H1 (cell line): Measurements from ENCODE around the gene RBM4. TPM values are rescaled to one million over a fixed set of nuclear protein-coding genes. Genes with fewer than 3 reads are reported as not detected.
"Not testable (repeated sequence)": the region's sequence is repeated elsewhere in the genome, so short reads cannot be mapped to it uniquely, and the experiment has no call there.

ENCODE experiments used
- CTCF ChIA-PET: fragments of 300-600 bp; sonication (Branson Sonifier 250); formaldehyde crosslinking; loops from one replicate; lab custom pipeline; 2021; ENCODE audit not compliant: partially characterized antibody; lab: Charles Lee
- POLR2A ChIA-PET: fragments of 300-600 bp; sonication (Branson Sonifier 250); formaldehyde crosslinking; loops from one replicate; lab custom pipeline; 2021; ENCODE audit warnings: inconsistent platforms; ENCODE audit not compliant: partially characterized antibody; lab: Charles Lee
- DNase-seq, 2 experiments: peaks; one replicate each; pipeline versions ENCODE4 v3.0.0 to v3.0.0-alpha.2; 2010 to 2022; ENCODE audit warnings: low spot score in 2 of 2, low read depth in 1 of 2, mixed read lengths in 1 of 2
- FAIRE-seq: peaks from 2 replicates; lab custom pipeline; 2011; peaks lifted over from hg19 to GRCh38; lab: Jason Lieb, UNC
- H2AFZ ChIP-seq: 2 replicates; pipeline ENCODE4 v1.8.1; 2012; ENCODE audit warnings: low read length, inconsistent platforms
- H2AK5ac ChIP-seq: 2 replicates; pipeline ENCODE4 v1.6.1; 2013; ENCODE audit warnings: low read depth, low read length
- H2BK120ac ChIP-seq: replicated peaks from 2 replicates; pipeline ENCODE3; 2013; ENCODE audit warnings: low read depth, low read length, inconsistent platforms
- H2BK12ac ChIP-seq: 2 replicates; pipeline ENCODE4 v1.6.1; 2013; ENCODE audit warnings: low read depth, low read length
- H2BK15ac ChIP-seq: 2 replicates; pipeline ENCODE4 v1.6.1; 2013; ENCODE audit warnings: low read length
- H2BK20ac ChIP-seq: 2 replicates; pipeline ENCODE4 v1.6.1; 2013; ENCODE audit warnings: low read length
- H2BK5ac ChIP-seq: 2 replicates; pipeline ENCODE4 v1.6.1; 2013; ENCODE audit warnings: low read depth, low read length
- H3K14ac ChIP-seq: 2 replicates; pipeline ENCODE4 v1.6.1; 2013; ENCODE audit warnings: inconsistent platforms; ENCODE audit not compliant: insufficient read length
- H3K18ac ChIP-seq: 2 replicates; pipeline ENCODE4 v1.6.1; 2013; ENCODE audit warnings: low read length; ENCODE audit errors: extremely low read depth
- H3K23ac ChIP-seq: 2 replicates; pipeline ENCODE4 v1.6.1; 2013; ENCODE audit warnings: inconsistent platforms; ENCODE audit not compliant: insufficient read length
- H3K23me2 ChIP-seq: 2 replicates; pipeline ENCODE4 v1.6.1; 2013; ENCODE audit warnings: low read depth, low read length
- H3K27ac ChIP-seq: 2 replicates; pipeline ENCODE4 v1.6.1; 2011; ENCODE audit warnings: low read depth, low read length, inconsistent platforms
- H3K27me3 ChIP-seq, 4 experiments: replicated peaks in 1 of 4; 1 replicate in 1 of 4; 2 replicates in 3 of 4; pipeline versions ENCODE4 v1.6.1 to v1.8.1; 2011 to 2013; ENCODE audit warnings: low read length in 3 of 4, mild to moderate bottlenecking in 3 of 4, inconsistent platforms in 2 of 4, mixed read lengths in 2 of 4, moderate library complexity in 1 of 4; ENCODE audit not compliant: control insufficient read depth in 3 of 4, insufficient read depth in 3 of 4; ENCODE audit errors: extremely low read depth in 1 of 4
- H3K36me3 ChIP-seq, 4 experiments: 2 replicates each; pipeline versions ENCODE4 v1.6.1 to v1.8.1; 2011 to 2013; ENCODE audit warnings: mild to moderate bottlenecking in 4 of 4, low read length in 3 of 4, moderate library complexity in 2 of 4, control low read depth in 1 of 4, inconsistent platforms in 1 of 4; ENCODE audit not compliant: insufficient read depth in 4 of 4, control insufficient read depth in 2 of 4
- H3K4ac ChIP-seq: replicated peaks from 2 replicates; pipeline ENCODE3; 2013; ENCODE audit warnings: low read length, low read depth, mixed read lengths, inconsistent platforms; ENCODE audit not compliant: insufficient read length
- H3K4me1 ChIP-seq, 4 experiments: replicated peaks in 1 of 4; 1 replicate in 1 of 4; 2 replicates in 3 of 4; pipeline versions ENCODE4 v1.6.1 to v1.8.1; 2011 to 2013; ENCODE audit warnings: low read length in 3 of 4, inconsistent platforms in 2 of 4, mixed read lengths in 1 of 4; ENCODE audit not compliant: insufficient read depth in 4 of 4, control insufficient read depth in 3 of 4
- H3K4me2 ChIP-seq, 2 experiments: 2 replicates each; pipeline versions ENCODE4 v1.6.1 to v1.8.1; 2011 to 2013; ENCODE audit warnings: low read depth in 2 of 2, low read length in 2 of 2, control low read depth in 1 of 2, inconsistent platforms in 1 of 2, mild to moderate bottlenecking in 1 of 2; ENCODE audit not compliant: insufficient read depth in 1 of 2
- H3K4me3 ChIP-seq, 4 experiments: fragments of 200-600, 300-600 bp in 1 of 4; sonication (generic), shearing (Covaris generic), sonication (Bioruptor Twin) in 1 of 4; 2 replicates each; pipeline versions ENCODE4 v1.5.1 to v1.8.1; 2011 to 2016; ENCODE audit warnings: low read length in 4 of 4, low read depth in 3 of 4, control low read depth in 2 of 4, inconsistent platforms in 2 of 4, mild to moderate bottlenecking in 2 of 4, mixed read lengths in 1 of 4, moderate library complexity in 1 of 4; ENCODE audit not compliant: insufficient read depth in 2 of 4; ENCODE audit errors: extremely low read depth in 1 of 4
- H3K56ac ChIP-seq: replicated peaks from 2 replicates; pipeline ENCODE3; 2013; ENCODE audit warnings: low read depth, mild to moderate bottlenecking, mixed read lengths, low read length, inconsistent platforms; ENCODE audit not compliant: insufficient read length
- H3K79me1 ChIP-seq: 2 replicates; pipeline ENCODE4 v1.6.1; 2013; ENCODE audit warnings: low read depth, low read length, control low read depth
- H3K79me2 ChIP-seq, 2 experiments: 2 replicates each; pipeline versions ENCODE4 v1.6.1 to v1.8.1; 2012 to 2013; ENCODE audit warnings: low read length in 2 of 2, mild to moderate bottlenecking in 2 of 2, inconsistent platforms in 1 of 2; ENCODE audit not compliant: insufficient read depth in 2 of 2, control insufficient read depth in 1 of 2
- H3K9ac ChIP-seq, 4 experiments: replicated peaks in 1 of 4; 1 replicate in 1 of 4; 2 replicates in 3 of 4; pipeline versions ENCODE4 v1.6.1 to v1.8.1; 2011 to 2013; ENCODE audit warnings: low read depth in 3 of 4, low read length in 3 of 4, control low read depth in 2 of 4, mild to moderate bottlenecking in 2 of 4, moderate library complexity in 2 of 4, inconsistent platforms in 1 of 4; ENCODE audit errors: extremely low read depth in 1 of 4
- H3K9me3 ChIP-seq, 2 experiments: 2 replicates each; pipeline versions ENCODE4 v1.6.1 to v1.8.1; 2012 to 2013; ENCODE audit warnings: mild to moderate bottlenecking in 2 of 2, moderate library complexity in 2 of 2, control low read depth in 1 of 2, inconsistent platforms in 1 of 2, low read depth in 1 of 2, low read length in 1 of 2, mixed read lengths in 1 of 2; ENCODE audit not compliant: insufficient read depth in 2 of 2
- H4K20me1 ChIP-seq, 2 experiments: replicated peaks in 1 of 2; 2 replicates each; pipeline versions ENCODE3 to v1.8.1; 2011 to 2013; ENCODE audit warnings: inconsistent platforms in 2 of 2, low read length in 2 of 2, mild to moderate bottlenecking in 1 of 2; ENCODE audit not compliant: insufficient read depth in 2 of 2, control insufficient read depth in 1 of 2
- H4K5ac ChIP-seq: 2 replicates; pipeline ENCODE4 v1.6.1; 2013; ENCODE audit warnings: low read length, low read depth, mixed read lengths, inconsistent platforms; ENCODE audit not compliant: insufficient read length
- H4K8ac ChIP-seq: 2 replicates; pipeline ENCODE4 v1.8.0; 2013; ENCODE audit warnings: mild to moderate bottlenecking, moderate library complexity, low read length, inconsistent platforms; ENCODE audit not compliant: insufficient read depth; ENCODE audit errors: extremely low read depth
- H4K91ac ChIP-seq: replicated peaks from 2 replicates; pipeline ENCODE3; 2013; ENCODE audit warnings: low read length, mixed read lengths, inconsistent platforms; ENCODE audit not compliant: insufficient read length
- WGBS, 2 experiments: shearing (Covaris generic) in 1 of 2; methylation state at CpG; one replicate each; pipeline versions ENCODE4 v1.1.6 to v1.1.7; 2013 to 2015; ENCODE audit warnings: low lambda C conversion rate in 2 of 2, mixed read lengths in 2 of 2, inconsistent platforms in 1 of 2, low coverage in 1 of 2, missing lambda C conversion rate in 1 of 2; ENCODE audit not compliant: insufficient replicate concordance in 2 of 2, insufficient coverage in 1 of 2, insufficient read length in 1 of 2; ENCODE audit errors: extremely low coverage in 1 of 2, missing lambda C conversion rate in 1 of 2; 5-methylcytosine and 5-hydroxymethylcytosine counted together
- polyA plus RNA-seq, 7 experiments: library from polyadenylated mRNA; depleted of rRNA in 3 of 7; stranded (reverse) in 5 of 7; unstranded in 2 of 7; fragments of >200 nt in 5 of 7; fragments of 200-250 nt in 2 of 7; gene quantifications; 1 replicate in 5 of 7; 2 replicates in 1 of 7; 4 replicates in 1 of 7; pipeline versions ENCODE4 v1.2.1 to v1.2.3, GENCODE V29; 2011 to 2013; ENCODE audit warnings: missing spikeins in 2 of 7, mixed read lengths in 2 of 7
- total RNA-seq: library from RNA; stranded (reverse); fragmentation: NEBNext Ultra II Directional; extraction: Animal tissue kit (Norgen Biotek cat#: 25700); gene quantifications from 2 replicates; pipeline ENCODE4 v1.2.1, GENCODE V29; 2021

RBM4 gene
- total and polyA plus RNA-seq, 2 of the 8 experiments (the other 6 are each of a cell fraction or from before 2014, with no cell fraction given): 192 to 330 TPM

GRCh38 chr11:66589315-66589714 is 49.2 kb upstream of the RBM4 start:
- not testable (repeated sequence) for FAIRE-seq, H2BK5ac ChIP-seq, H3K56ac ChIP-seq, H3K23ac ChIP-seq, H3K79me1 ChIP-seq, H2BK12ac ChIP-seq, H4K91ac ChIP-seq, H2AFZ ChIP-seq, H4K20me1 ChIP-seq, H2AK5ac ChIP-seq, H4K5ac ChIP-seq, H2BK120ac ChIP-seq, H2BK20ac ChIP-seq, DNase-seq, H3K27ac ChIP-seq, H3K23me2 ChIP-seq, H3K4me2 ChIP-seq, H3K9ac ChIP-seq, H3K27me3 ChIP-seq, H3K36me3 ChIP-seq, H3K14ac ChIP-seq, H3K79me2 ChIP-seq, H4K8ac ChIP-seq, H2BK15ac ChIP-seq, H3K18ac ChIP-seq, H3K4me3 ChIP-seq, H3K4ac ChIP-seq
- POLR2A ChIA-PET: interaction anchor here (0.7 to 65.3 kb wide), 2 partner anchors 13 to 53 kb away, joined by 3 to 2165 read pairs; partner anchors contain the start of genes RBM14 and RBM4
- peaks cover 0 to 11% (median 7%) of the 10 kb centered on the region in 4 experiments; a peak in 6 of 7 replicates for H3K4me1 ChIP-seq
- 87% methylated on average over 2 of the region's 2 CpGs; no CpG with 5 or more reads in 1 of the 2 experiments for WGBS, 2 experiments
- CTCF ChIA-PET: interaction anchor here (0.6 to 1.0 kb wide), 2 partner anchors 10 to 134 kb away, joined by 3 to 4 read pairs; no protein-coding TSS in a partner anchor
- H3K9me3 ChIP-seq: peaks cover 13 to 25% of the 10 kb centered on the region in 2 experiments
